Endothelial cell of umbilical vein (primary cell): ENCODE data around the gene SPDYC. TPM values are rescaled to one million over a fixed set of nuclear protein-coding genes. Genes with fewer than 3 reads are reported as not detected.

Experiments
- BruUV-seq: library from RNA; stranded (reverse); fragments of 400-500 nt; replicated peaks from 2 replicates; lab custom pipeline; 2021; lab: Mats Ljungman, UMichigan
- CTCF ChIA-PET: fragments of 300-600, 350-600 bp; sonication (Branson Sonifier 250); formaldehyde crosslinking; loops from one replicate; lab custom pipeline; 2021; ENCODE audit warnings: antibody characterized with exemption, inconsistent platforms; lab: Charles Lee
- POLR2A ChIA-PET: fragments of 300-600, 350-600 bp; sonication (Branson Sonifier 250); formaldehyde crosslinking; loops from one replicate; lab custom pipeline; 2021; ENCODE audit warnings: antibody characterized with exemption, inconsistent platforms; lab: Charles Lee
- DNase-seq: peaks from one replicate; pipeline ENCODE4 v3.0.0-alpha.2; 2011; ENCODE audit warnings: low read depth, low spot score
- FAIRE-seq: peaks from 2 replicates; lab custom pipeline; 2011; peaks lifted over from hg19 to GRCh38; lab: Jason Lieb, UNC
- H2AFZ ChIP-seq: 2 replicates; pipeline ENCODE4 v1.6.0; 2012; ENCODE audit warnings: low read depth, low read length, control low read depth, inconsistent platforms
- H3K27ac ChIP-seq: 2 replicates; pipeline ENCODE4 v1.5.1; 2011; ENCODE audit warnings: low read depth, mild to moderate bottlenecking, control low read depth, low read length, moderate library complexity; ENCODE audit not compliant: insufficient read depth
- H3K27me3 ChIP-seq, 2 experiments: 2 replicates each; pipeline versions ENCODE4 v1.6.0 to v1.6.1; 2011; ENCODE audit warnings: low read length in 2 of 2, mixed read lengths in 1 of 2; ENCODE audit not compliant: control insufficient read depth in 2 of 2, insufficient read depth in 2 of 2
- H3K36me3 ChIP-seq, 2 experiments: 2 replicates in 1 of 2; 3 replicates in 1 of 2; pipeline ENCODE4 v1.5.1; 2011; ENCODE audit warnings: low read length in 2 of 2, mild to moderate bottlenecking in 1 of 2, moderate library complexity in 1 of 2; ENCODE audit not compliant: control insufficient read depth in 2 of 2, insufficient read depth in 2 of 2; ENCODE audit errors: extremely low read depth in 1 of 2
- H3K4me1 ChIP-seq: 3 replicates; pipeline ENCODE4 v1.5.1; 2011; ENCODE audit warnings: mild to moderate bottlenecking, low read length; ENCODE audit not compliant: control insufficient read depth, insufficient read depth; ENCODE audit errors: extremely low read depth
- H3K4me2 ChIP-seq: 2 replicates; pipeline ENCODE4 v1.6.1; 2011; ENCODE audit warnings: low read length, control low read depth, mixed read lengths; ENCODE audit not compliant: insufficient read depth
- H3K4me3 ChIP-seq, 3 experiments: fragments of 200-600 bp in 1 of 3; sonication (generic), shearing (Covaris generic) in 1 of 3; replicated peaks in 1 of 3; 2 replicates each; pipeline ENCODE4 v1.5.1; 2011 to 2016; ENCODE audit warnings: control low read depth in 3 of 3, low read length in 3 of 3, mild to moderate bottlenecking in 2 of 3, inconsistent platforms in 1 of 3, low read depth in 1 of 3, moderate library complexity in 1 of 3; ENCODE audit not compliant: insufficient read depth in 1 of 3
- H3K79me2 ChIP-seq: 2 replicates; pipeline ENCODE4 v1.6.0; 2012; ENCODE audit warnings: low read length, inconsistent platforms; ENCODE audit not compliant: control insufficient read depth, insufficient read depth
- H3K9ac ChIP-seq: replicated peaks from 2 replicates; pipeline ENCODE3; 2011; ENCODE audit warnings: low read length, control low read depth; ENCODE audit not compliant: insufficient read depth; ENCODE audit errors: extremely low read depth
- H3K9me1 ChIP-seq: replicated peaks from 3 replicates; pipeline ENCODE4 v1.6.0; 2011; ENCODE audit warnings: mild to moderate bottlenecking, low read length; ENCODE audit not compliant: control insufficient read depth, insufficient read depth; ENCODE audit errors: extremely low read depth
- H3K9me3 ChIP-seq: replicated peaks from 2 replicates; pipeline ENCODE4 v1.5.1; 2012; ENCODE audit warnings: low read length, inconsistent platforms; ENCODE audit not compliant: control insufficient read depth, insufficient read depth
- H4K20me1 ChIP-seq: replicated peaks from 2 replicates; pipeline ENCODE3; 2011; ENCODE audit warnings: mild to moderate bottlenecking, low read length; ENCODE audit not compliant: control insufficient read depth, insufficient read depth; ENCODE audit errors: extremely low read depth
- EZH2 ChIP-seq: IDR thresholded peaks from 2 replicates; pipeline ENCODE4 v1.6.1; 2012; ENCODE audit warnings: borderline replicate concordance, low read depth, mild to moderate bottlenecking, moderate library complexity, low read length, inconsistent platforms; ENCODE audit not compliant: severe bottlenecking
- FOS ChIP-seq: IDR thresholded peaks from 2 replicates; pipeline ENCODE4 v1.6.1; 2011; ENCODE audit warnings: mild to moderate bottlenecking, low read length, moderate library complexity, borderline replicate concordance; ENCODE audit not compliant: insufficient read depth
- GATA2 ChIP-seq: IDR thresholded peaks from 2 replicates; pipeline ENCODE4 v1.7.0; 2011; ENCODE audit warnings: low read depth, mild to moderate bottlenecking, moderate library complexity, mixed read lengths, low read length; ENCODE audit not compliant: insufficient read length, insufficient read depth
- JUN ChIP-seq: IDR thresholded peaks from 2 replicates; pipeline ENCODE4 v1.6.1; 2011; ENCODE audit warnings: borderline replicate concordance, low read depth; ENCODE audit not compliant: insufficient read length, insufficient read depth
- MAX ChIP-seq: IDR thresholded peaks from 2 replicates; pipeline ENCODE4 v1.6.1; 2011; ENCODE audit not compliant: insufficient read depth, insufficient read length
- MYC ChIP-seq: IDR thresholded peaks from one replicate; pipeline ENCODE4 v1.6.1; 2011; ENCODE audit warnings: mild to moderate bottlenecking, low read depth, low read length
- POLR2A ChIP-seq: IDR thresholded peaks from 2 replicates; pipeline ENCODE4 v1.6.1; 2012; ENCODE audit warnings: low read depth, mild to moderate bottlenecking, control low read depth, low read length
- POLR2AphosphoS5 ChIP-seq: IDR thresholded peaks from 2 replicates; pipeline ENCODE4 v1.6.1; 2012; ENCODE audit warnings: low read depth, mild to moderate bottlenecking, control low read depth, low read length, moderate library complexity; ENCODE audit not compliant: insufficient read depth
- dilution Hi-C: fragments of 300-500 bp; cut with MboI; formaldehyde crosslinking; loops from one replicate; pipeline ENCODE4 v1.15.0; 2019; ENCODE audit warnings: low sequenced_read_pairs; ENCODE audit not compliant: extremely low pct_ligation_motif_present
- intact Hi-C: fragments of 100-400 bp; cut with micrococcal nuclease; formaldehyde crosslinking; loops from one replicate; pipeline ENCODE4 v1.10.0; 2022
- polyA plus RNA-seq, 4 experiments: library from polyadenylated mRNA; depleted of rRNA in 3 of 4; stranded (reverse) in 3 of 4; unstranded in 1 of 4; fragments of >200 nt; gene quantifications; 2 replicates each; pipeline versions ENCODE4 v1.2.1 to v1.2.3, GENCODE V29; 2011 to 2012; ENCODE audit warnings: missing spikeins in 1 of 4
- total RNA-seq: library from RNA; stranded (reverse); gene quantifications from 2 replicates; pipeline ENCODE4 v1.2.3, GENCODE V29; 2021
- TF ChIP-seq, protein P1 (sequence below), 2 donors: IDR thresholded peaks; 1 replicate in 1 of 2; 2 replicates in 1 of 2; pipeline ENCODE4 v1.5.1; 2011; ENCODE audit warnings: low read length in 2 of 2, mild to moderate bottlenecking in 2 of 2, moderate library complexity in 2 of 2, control low read depth in 1 of 2, inconsistent platforms in 1 of 2, low read depth in 1 of 2; ENCODE audit not compliant: insufficient read depth in 1 of 2; ENCODE audit errors: extremely low read depth in 1 of 2

The SPDYC gene
- total and polyA plus RNA-seq, 2 donors (not counting 3 experiments of a cell fraction or from before 2014, with no cell fraction given): not detected

DNA sequence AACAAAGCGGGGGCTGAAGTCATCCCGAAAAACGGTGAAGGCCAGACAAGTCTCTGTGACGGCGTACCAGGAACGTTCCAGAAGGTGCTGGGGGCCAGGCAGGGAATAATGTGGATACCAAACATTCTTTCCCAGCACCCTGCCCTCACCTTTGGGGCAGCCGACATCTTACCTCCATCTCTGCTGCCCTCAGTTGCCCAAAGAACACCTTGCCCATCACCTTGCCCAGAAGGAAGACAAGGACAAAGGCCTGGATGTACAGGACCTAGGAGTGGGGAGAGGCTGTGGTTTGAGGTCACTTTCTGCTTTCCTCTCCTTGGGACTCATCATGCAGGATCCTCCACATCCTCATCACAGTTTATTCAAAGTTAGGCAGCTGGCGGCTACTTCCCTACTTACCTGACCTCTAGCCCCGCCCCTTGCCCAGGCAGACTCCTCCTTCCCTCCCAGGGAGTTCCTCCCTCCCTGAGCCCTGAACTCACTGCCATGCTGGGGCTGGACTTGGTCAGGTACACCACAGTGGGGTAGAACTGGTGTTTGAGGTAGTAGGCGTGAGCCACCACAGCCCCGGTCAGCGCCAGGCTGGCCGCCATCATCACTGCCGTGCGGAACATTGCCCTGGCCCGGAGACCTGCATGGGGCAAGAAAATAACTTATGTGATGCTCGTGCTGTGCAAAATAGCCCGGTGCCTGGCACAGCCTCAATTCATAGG, 36.9 kb upstream of the SPDYC start:
- dilution Hi-C loops: no loop called here
- POLR2A ChIA-PET: no interaction called here
- FAIRE-seq: peak; percentile 26

More for the DNA sequence above, 36.9 kb upstream of the SPDYC start:
- peak overlapping the region; percentile 62 for H3K4me2 ChIP-seq
- H3K36me3 ChIP-seq: peaks cover 5 to 36% of the 10 kb centered on the region in 2 experiments
- intact Hi-C loops: no loop called here
- no peaks in the 10 kb centered on the region for H3K9me3 ChIP-seq
- H3K79me2 ChIP-seq: peaks cover 14% of the 10 kb centered on the region
- no peak overlapping the region for H3K27ac ChIP-seq
- H3K27me3 ChIP-seq: no peaks in the 10 kb centered on the region
- H4K20me1 ChIP-seq: no peaks in the 10 kb centered on the region
- H3K9ac ChIP-seq: peak overlapping the region; percentile 92
- BruUV-seq: no TSS peak
- peak overlapping the region; percentile 51 to 62 (median 52) for H3K4me3 ChIP-seq
- no peak overlapping the region for H2AFZ ChIP-seq
- CTCF ChIA-PET: interaction anchor here (4.0 kb wide), 1 partner anchor 48 kb away, joined by 27 read pairs; the partner anchor contains the start of gene CAPN1
- H3K4me1 ChIP-seq: peaks cover 12% of the 10 kb centered on the region
- TF ChIP-seq POLR2AphosphoS5 (no peak), EZH2 (no peak), GATA2 (no peak), FOS (no peak), MAX (no peak), POLR2A (no peak), MYC (no peak), JUN (no peak)
- TF ChIP-seq, protein P1, sequence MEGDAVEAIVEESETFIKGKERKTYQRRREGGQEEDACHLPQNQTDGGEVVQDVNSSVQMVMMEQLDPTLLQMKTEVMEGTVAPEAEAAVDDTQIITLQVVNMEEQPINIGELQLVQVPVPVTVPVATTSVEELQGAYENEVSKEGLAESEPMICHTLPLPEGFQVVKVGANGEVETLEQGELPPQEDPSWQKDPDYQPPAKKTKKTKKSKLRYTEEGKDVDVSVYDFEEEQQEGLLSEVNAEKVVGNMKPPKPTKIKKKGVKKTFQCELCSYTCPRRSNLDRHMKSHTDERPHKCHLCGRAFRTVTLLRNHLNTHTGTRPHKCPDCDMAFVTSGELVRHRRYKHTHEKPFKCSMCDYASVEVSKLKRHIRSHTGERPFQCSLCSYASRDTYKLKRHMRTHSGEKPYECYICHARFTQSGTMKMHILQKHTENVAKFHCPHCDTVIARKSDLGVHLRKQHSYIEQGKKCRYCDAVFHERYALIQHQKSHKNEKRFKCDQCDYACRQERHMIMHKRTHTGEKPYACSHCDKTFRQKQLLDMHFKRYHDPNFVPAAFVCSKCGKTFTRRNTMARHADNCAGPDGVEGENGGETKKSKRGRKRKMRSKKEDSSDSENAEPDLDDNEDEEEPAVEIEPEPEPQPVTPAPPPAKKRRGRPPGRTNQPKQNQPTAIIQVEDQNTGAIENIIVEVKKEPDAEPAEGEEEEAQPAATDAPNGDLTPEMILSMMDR (IDR thresholded peaks at IDR 0.05; ENCODE audit: extremely low read depth in 1 of 2, insufficient read depth in 1 of 2, low read depth in 1 of 2, low read length in 2 of 2): no peak
- H3K9me1 ChIP-seq: no peaks in the 10 kb centered on the region
- peak; percentile 19 for DNase-seq
